ENCODE data around the gene VPS13D.

The VPS13D gene

GRCh38 chr1:12229835-12230548 is at the start of gene VPS13D:
Gene VPS13D, plus strand, starts transcription at chr1:12230030. Its CDS starts 4,237 bp downstream, at chr1:12234267.
- peak; percentile 78 for DNase-seq

- DNase-seq: no peak
These were observed 49.5 kb upstream of the VPS13D start for GRCh38 chr1:12180315-12180714.

- DNase-seq: no peak
These were observed 48.9 kb upstream of the VPS13D start for GRCh38 chr1:12180903-12181302.

- DNase-seq: no peak
These were observed 48.3 kb upstream of the VPS13D start for GRCh38 chr1:12181568-12181967.

- no peak for DNase-seq
These were observed 47.3 kb upstream of the VPS13D start for GRCh38 chr1:12182410-12182984.

GRCh38 chr1:12183095-12183794 is 46.6 kb upstream of the VPS13D start:
- no peak for DNase-seq

- DNase-seq: no peak
These were observed 45.7 kb upstream of the VPS13D start for GRCh38 chr1:12184008-12184681.

GRCh38 chr1:12185036-12185917 is 44.6 kb upstream of the VPS13D start:
- no peak for DNase-seq

- no peak for DNase-seq
These were observed 43.7 kb upstream of the VPS13D start for GRCh38 chr1:12185918-12186678.

- DNase-seq: no peak
These were observed 43.2 kb upstream of the VPS13D start for GRCh38 chr1:12186679-12186985.

GRCh38 chr1:12188115-12188514 is 41.7 kb upstream of the VPS13D start:
- no peak for DNase-seq

- DNase-seq: no peak
These were observed 41.0 kb upstream of the VPS13D start for GRCh38 chr1:12188657-12189327.

- no peak for DNase-seq
These were observed 40.5 kb upstream of the VPS13D start for GRCh38 chr1:12189328-12189682.

- DNase-seq: no peak
These were observed 38.4 kb upstream of the VPS13D start for GRCh38 chr1:12191242-12192032.

GRCh38 chr1:12194666-12195216 is 35.1 kb upstream of the VPS13D start:
- DNase-seq: no peak

- no peak for DNase-seq
These were observed 34.4 kb upstream of the VPS13D start for GRCh38 chr1:12195416-12195815.

GRCh38 chr1:12196641-12197482 is 33.0 kb upstream of the VPS13D start:
- DNase-seq: no peak

- no peak for DNase-seq
These were observed 32.3 kb upstream of the VPS13D start for GRCh38 chr1:12197483-12197880.

GRCh38 chr1:12200208-12200607 is 29.6 kb upstream of the VPS13D start:
- DNase-seq: no peak

Data from activated CD4-positive, alpha-beta T cell treated with anti-CD3 and anti-CD28 coated beads, Interleukin-2, amount 50 U/mL, for 4 hours (primary cell).